ENCODE data around the gene FOXC2. TPM values are rescaled to one million over a fixed set of nuclear protein-coding genes. Genes with fewer than 3 reads are reported as not detected.

FOXC2 gene
- polyA plus RNA-seq, 3 donors = not detected

DNA sequence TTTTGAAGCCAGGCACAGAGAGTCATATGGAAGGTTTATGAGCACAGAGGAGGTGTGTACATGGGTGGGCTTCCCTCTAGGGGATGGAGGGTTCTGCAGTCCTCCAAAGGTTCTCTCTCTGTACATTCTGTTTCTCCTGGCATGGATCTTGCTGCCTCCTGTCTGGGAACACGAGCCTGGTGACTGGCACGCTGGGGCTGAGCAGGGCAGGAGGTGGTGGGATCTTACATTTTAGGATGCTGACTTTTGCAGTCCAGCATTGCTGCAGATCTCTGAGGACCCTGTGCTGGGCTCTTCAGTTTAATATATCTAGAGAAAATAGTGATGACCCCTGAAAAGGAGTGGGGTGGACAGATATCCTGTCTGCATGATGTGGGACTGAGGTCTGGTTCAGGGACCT lies 34.7 kb downstream of the FOXC2 start:
- Mint-ChIP-seq H3K4me3 (peak overlapping the region in 1 of 2 donors; percentile 32), H3K9me3 (peaks cover 3 to 14% (median 7%) of the 10 kb centered on the region in 7 donors), H3K36me3 (no peaks in the 10 kb centered on the region), H3K27me3 (ENCODE audit: low read depth in 3 of 3) (peaks cover 4 to 36% (median 5%) of the 10 kb centered on the region in 3 donors), H3K27ac (no peak overlapping the region), H3K4me1 (peaks cover 9% of the 10 kb centered on the region)
- Histone ChIP-seq H3K9me3 (replicated peaks in 1 of 2; ENCODE audit: control insufficient read depth in 1 of 2, insufficient read depth in 1 of 2, low read length in 2 of 2) (peaks cover 0 to 6% of the 10 kb centered on the region in 2 donors), H3K79me2 (ENCODE audit: insufficient read depth, low read length) (no peaks in the 10 kb centered on the region), H2AFZ (ENCODE audit: insufficient read depth, low read depth, low read length, poor library complexity, severe bottlenecking) (no peak overlapping the region), H3K27me3 (ENCODE audit: control insufficient read depth in 2 of 2, insufficient read depth in 2 of 2, low read length in 2 of 2) (peaks cover 0 to 3% of the 10 kb centered on the region in 2 donors), H3K9ac (ENCODE audit: insufficient read depth, low read length, poor library complexity, severe bottlenecking) (no peak overlapping the region), H4K20me1 (ENCODE audit: insufficient read depth, low read length) (no peaks in the 10 kb centered on the region), H3K4me1 (ENCODE audit: control insufficient read depth in 1 of 2, insufficient read depth in 2 of 2, low read length in 2 of 2) (peaks cover 0 to 4% of the 10 kb centered on the region in 2 donors), H3K27ac (ENCODE audit: low read depth in 1 of 2, low read length in 2 of 2) (no peak overlapping the region), H3K36me3 (replicated peaks in 1 of 2; ENCODE audit: control insufficient read depth in 1 of 2, insufficient read depth in 2 of 2, low read length in 2 of 2) (no peaks in the 10 kb centered on the region), H3K4me2 (replicated peaks; ENCODE audit: extremely low read depth, low read length, poor library complexity, severe bottlenecking) (no peak overlapping the region), H3K4me3 (replicated peaks in 1 of 3; ENCODE audit: low read depth in 2 of 3, low read length in 3 of 3) (no peak overlapping the region)
- TF ChIP-seq, protein P1, sequence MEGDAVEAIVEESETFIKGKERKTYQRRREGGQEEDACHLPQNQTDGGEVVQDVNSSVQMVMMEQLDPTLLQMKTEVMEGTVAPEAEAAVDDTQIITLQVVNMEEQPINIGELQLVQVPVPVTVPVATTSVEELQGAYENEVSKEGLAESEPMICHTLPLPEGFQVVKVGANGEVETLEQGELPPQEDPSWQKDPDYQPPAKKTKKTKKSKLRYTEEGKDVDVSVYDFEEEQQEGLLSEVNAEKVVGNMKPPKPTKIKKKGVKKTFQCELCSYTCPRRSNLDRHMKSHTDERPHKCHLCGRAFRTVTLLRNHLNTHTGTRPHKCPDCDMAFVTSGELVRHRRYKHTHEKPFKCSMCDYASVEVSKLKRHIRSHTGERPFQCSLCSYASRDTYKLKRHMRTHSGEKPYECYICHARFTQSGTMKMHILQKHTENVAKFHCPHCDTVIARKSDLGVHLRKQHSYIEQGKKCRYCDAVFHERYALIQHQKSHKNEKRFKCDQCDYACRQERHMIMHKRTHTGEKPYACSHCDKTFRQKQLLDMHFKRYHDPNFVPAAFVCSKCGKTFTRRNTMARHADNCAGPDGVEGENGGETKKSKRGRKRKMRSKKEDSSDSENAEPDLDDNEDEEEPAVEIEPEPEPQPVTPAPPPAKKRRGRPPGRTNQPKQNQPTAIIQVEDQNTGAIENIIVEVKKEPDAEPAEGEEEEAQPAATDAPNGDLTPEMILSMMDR (IDR thresholded peaks at IDR 0.05) = no peak
- WGBS (ENCODE audit: insufficient coverage) = 82% methylated on average over 2 of the region's 2 CpGs
- intact Hi-C loops (cut with micrococcal nuclease) = no loop called here
- DNase-seq = no peak

DNA sequence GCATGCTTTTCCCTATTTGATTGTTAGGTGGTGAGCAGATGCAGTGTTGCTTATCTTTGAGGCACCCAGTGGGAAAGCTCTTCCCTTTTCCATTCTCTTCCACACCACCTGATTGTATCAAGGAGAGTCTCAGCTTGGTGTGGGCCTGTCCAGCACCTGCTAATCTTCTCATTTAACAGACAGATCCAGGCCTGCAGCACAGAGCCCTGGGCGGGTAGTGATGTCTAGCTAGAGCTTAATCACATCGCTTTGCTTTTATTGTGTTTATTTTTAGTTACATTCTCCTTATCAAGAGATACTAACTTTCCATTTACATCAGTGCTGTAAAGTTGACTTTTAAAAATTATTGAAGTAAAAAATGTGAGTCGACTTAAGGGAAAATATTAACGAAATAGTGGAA lies 35.9 kb downstream of the FOXC2 start:
- Histone ChIP-seq H3K4me1 (ENCODE audit: control insufficient read depth in 1 of 2, insufficient read depth in 2 of 2, low read length in 2 of 2) (peaks cover 0 to 4% of the 10 kb centered on the region in 2 donors), H3K27ac (ENCODE audit: low read depth in 1 of 2, low read length in 2 of 2) (no peak overlapping the region), H3K27me3 (ENCODE audit: control insufficient read depth in 2 of 2, insufficient read depth in 2 of 2, low read length in 2 of 2) (peaks cover 0 to 3% of the 10 kb centered on the region in 2 donors), H3K9ac (ENCODE audit: insufficient read depth, low read length, poor library complexity, severe bottlenecking) (no peak overlapping the region), H3K79me2 (ENCODE audit: insufficient read depth, low read length) (no peaks in the 10 kb centered on the region), H3K4me3 (replicated peaks in 1 of 3; ENCODE audit: low read depth in 2 of 3, low read length in 3 of 3) (no peak overlapping the region), H3K9me3 (replicated peaks in 1 of 2; ENCODE audit: control insufficient read depth in 1 of 2, insufficient read depth in 1 of 2, low read length in 2 of 2) (peaks cover 0 to 6% of the 10 kb centered on the region in 2 donors), H2AFZ (ENCODE audit: insufficient read depth, low read depth, low read length, poor library complexity, severe bottlenecking) (no peak overlapping the region), H3K36me3 (replicated peaks in 1 of 2; ENCODE audit: control insufficient read depth in 1 of 2, insufficient read depth in 2 of 2, low read length in 2 of 2) (no peaks in the 10 kb centered on the region), H3K4me2 (replicated peaks; ENCODE audit: extremely low read depth, low read length, poor library complexity, severe bottlenecking) (no peak overlapping the region), H4K20me1 (ENCODE audit: insufficient read depth, low read length) (no peaks in the 10 kb centered on the region)
- DNase-seq = no peak
- Mint-ChIP-seq H3K27ac (no peak overlapping the region), H3K4me1 (peaks cover 9% of the 10 kb centered on the region), H3K36me3 (no peaks in the 10 kb centered on the region), H3K9me3 (peaks cover 3 to 16% (median 9%) of the 10 kb centered on the region in 7 donors), H3K27me3 (ENCODE audit: low read depth in 3 of 3) (peaks cover 4 to 34% (median 5%) of the 10 kb centered on the region in 3 donors), H3K4me3 (no peak overlapping the region)
- WGBS (ENCODE audit: insufficient coverage) = no CpG with 5 or more reads among the region's 4 CpGs
- TF ChIP-seq, protein P1 (IDR thresholded peaks at IDR 0.05) = no peak
- intact Hi-C loops (cut with micrococcal nuclease) = no loop called here

Measured in CD14-positive monocyte (primary cell).